OCI-LY3 (cell line): ENCODE data around the gene NAT14.

Source experiments
- H2AFZ ChIP-seq: fragments of 200-600, 300-600 bp; shearing (Covaris generic); 2 replicates; pipeline ENCODE4 v1.6.0; 2014; ENCODE audit warnings: antibody characterized with exemption, low read depth, low read length
- H3K27ac ChIP-seq: fragments of 200-600, 300-600 bp; sonication (generic); 2 replicates; pipeline ENCODE4 v1.5.1; 2014; ENCODE audit warnings: mild to moderate bottlenecking, low read length, moderate library complexity, mixed read lengths
- H3K27me3 ChIP-seq: fragments of 200-600, 300-600 bp; sonication (generic); 2 replicates; pipeline ENCODE4 v1.6.1; 2014; ENCODE audit warnings: low read depth, low read length, mixed read lengths
- H3K36me3 ChIP-seq: fragments of 200-600, 300-600 bp; sonication (generic); replicated peaks from 2 replicates; pipeline ENCODE3; 2014; ENCODE audit warnings: low read depth, low read length, mixed read lengths
- H3K4me1 ChIP-seq: fragments of 300-600, 200-600 bp; sonication (generic); 2 replicates; pipeline ENCODE4 v1.6.1; 2014; ENCODE audit warnings: low read length, mixed read lengths
- H3K4me2 ChIP-seq: fragments of 200-600, 300-600 bp; sonication (generic); 2 replicates; pipeline ENCODE4 v1.6.1; 2014; ENCODE audit warnings: low read length, mixed read lengths
- H3K4me3 ChIP-seq: fragments of 300-600, 200-600 bp; sonication (generic); 2 replicates; pipeline ENCODE4 v1.5.1; 2014; ENCODE audit warnings: antibody characterized with exemption, mild to moderate bottlenecking, low read length, moderate library complexity
- H3K79me2 ChIP-seq: fragments of 300-600, 200-600 bp; shearing (Covaris generic); 2 replicates; pipeline ENCODE4 v1.6.1; 2014; ENCODE audit warnings: mild to moderate bottlenecking, low read length, mixed read lengths
- H3K9ac ChIP-seq: fragments of 300-600, 200-600 bp; shearing (Covaris generic); 2 replicates; pipeline ENCODE4 v1.6.0; 2014; ENCODE audit warnings: mild to moderate bottlenecking, low read length, moderate library complexity
- H3K9me3 ChIP-seq: fragments of 200-600, 300-600 bp; shearing (Covaris generic); 2 replicates; pipeline ENCODE4 v1.6.1; 2014; ENCODE audit warnings: low read length, mixed read lengths; ENCODE audit not compliant: insufficient read depth
- H4K20me1 ChIP-seq: fragments of 200-600, 300-600 bp; sonication (generic); 2 replicates; pipeline ENCODE4 v1.6.1; 2016; ENCODE audit warnings: low read length, mixed read lengths; ENCODE audit not compliant: insufficient read depth
- CTCF ChIP-seq: fragments of 200-600, 300-600 bp; sonication (generic); IDR thresholded peaks from 2 replicates; pipeline ENCODE4 v1.5.1; 2014; ENCODE audit warnings: antibody characterized with exemption, low read length, low read depth
- EZH2phosphoT487 ChIP-seq: fragments of 200-600 bp; shearing (Covaris generic); IDR thresholded peaks from 2 replicates; pipeline ENCODE4 v1.6.1; 2018; ENCODE audit warnings: antibody characterized with exemption, mixed run types, low read depth

NAT14 gene

GRCh38 chr19:55440411-55441105 is 44.4 kb upstream of the NAT14 start:
- no peaks in the 10 kb centered on the region for H4K20me1 ChIP-seq
- H3K27me3 ChIP-seq = peaks cover 3% of the 10 kb centered on the region; the same call in 1 of the 2 replicates
- H3K27ac ChIP-seq = no peak overlapping the region
- no peak overlapping the region for H3K9ac ChIP-seq
- H3K9me3 ChIP-seq = no peaks in the 10 kb centered on the region
- no peak for TF ChIP-seq EZH2phosphoT487
- TF ChIP-seq CTCF = no peak
- H2AFZ ChIP-seq = no peak overlapping the region
- H3K4me2 ChIP-seq = no peak overlapping the region
- H3K4me3 ChIP-seq = no peak overlapping the region
- no peaks in the 10 kb centered on the region for H3K79me2 ChIP-seq
- H3K36me3 ChIP-seq = no peaks in the 10 kb centered on the region
- H3K4me1 ChIP-seq = no peaks in the 10 kb centered on the region

DNA sequence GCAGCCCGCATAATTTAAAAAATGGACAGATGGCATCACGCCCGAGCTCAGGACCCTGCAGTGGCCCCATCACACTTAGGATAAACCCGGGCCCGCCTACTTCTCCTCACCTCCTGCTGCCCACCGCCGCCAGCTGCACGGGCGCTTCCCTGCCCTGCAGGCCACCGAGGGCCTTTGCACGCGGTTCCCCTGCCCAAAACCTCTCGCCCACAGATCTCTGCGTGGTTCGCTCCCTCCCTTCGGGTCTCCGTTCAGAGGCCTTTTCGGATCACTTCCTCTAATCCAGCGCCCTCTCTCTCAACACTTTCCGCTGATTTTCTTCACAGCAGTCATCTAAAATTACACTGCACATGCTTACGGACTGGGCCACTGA is 43.7 kb upstream of the NAT14 start:
- Histone ChIP-seq H3K4me3 (no peak overlapping the region), H3K9me3 (no peaks in the 10 kb centered on the region), H3K27ac (no peak overlapping the region), H4K20me1 (no peaks in the 10 kb centered on the region), H3K9ac (no peak overlapping the region), H3K36me3 (no peaks in the 10 kb centered on the region), H3K4me2 (no peak overlapping the region), H3K27me3 (peaks cover 3% of the 10 kb centered on the region; the same call in 1 of the 2 replicates), H2AFZ (no peak overlapping the region), H3K4me1 (no peaks in the 10 kb centered on the region), H3K79me2 (no peaks in the 10 kb centered on the region)
- TF ChIP-seq CTCF (no peak), EZH2phosphoT487 (no peak)

DNA sequence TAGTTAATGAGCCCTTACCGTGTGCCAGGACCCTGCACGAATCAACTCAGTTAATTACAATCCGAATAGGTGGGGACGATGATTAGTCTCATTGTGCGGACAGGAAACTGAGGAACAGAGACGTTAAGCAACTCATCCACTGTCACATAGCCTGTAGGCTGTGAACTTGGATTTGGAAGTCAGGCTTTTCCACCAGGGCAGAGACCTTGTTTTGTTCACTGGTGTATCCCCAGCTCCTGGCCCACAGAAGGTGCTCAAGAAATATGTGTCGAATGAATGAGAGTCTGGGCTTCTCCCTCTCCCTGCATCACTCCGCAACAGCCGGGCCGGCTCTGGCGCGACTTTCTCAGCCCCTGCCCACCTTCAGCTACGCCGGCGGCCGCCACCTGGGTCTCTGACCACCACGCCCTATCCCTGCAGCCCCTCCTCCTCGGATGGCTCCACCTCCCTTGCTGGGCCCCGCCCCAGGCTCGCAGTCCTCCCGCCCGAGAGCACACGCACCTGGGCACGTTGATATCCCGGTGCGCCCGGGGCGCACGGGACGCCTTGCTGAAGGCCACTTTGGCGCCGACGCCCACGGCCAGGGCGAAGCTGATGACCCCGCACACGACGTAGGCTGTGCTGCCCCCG is 43.2 kb upstream of the NAT14 start:
- H3K4me3 ChIP-seq = no peak overlapping the region
- no peak overlapping the region for H3K9ac ChIP-seq
- H3K4me2 ChIP-seq = no peak overlapping the region
- no peaks in the 10 kb centered on the region for H3K79me2 ChIP-seq
- H3K27ac ChIP-seq = no peak overlapping the region
- peaks cover 2% of the 10 kb centered on the region; the same call in 1 of the 2 replicates for H3K27me3 ChIP-seq
- no peaks in the 10 kb centered on the region for H3K9me3 ChIP-seq
- TF ChIP-seq EZH2phosphoT487 (no peak), CTCF (no peak)
- H4K20me1 ChIP-seq = no peaks in the 10 kb centered on the region
- H3K36me3 ChIP-seq = no peaks in the 10 kb centered on the region
- H2AFZ ChIP-seq = no peak overlapping the region
- H3K4me1 ChIP-seq = no peaks in the 10 kb centered on the region

DNA sequence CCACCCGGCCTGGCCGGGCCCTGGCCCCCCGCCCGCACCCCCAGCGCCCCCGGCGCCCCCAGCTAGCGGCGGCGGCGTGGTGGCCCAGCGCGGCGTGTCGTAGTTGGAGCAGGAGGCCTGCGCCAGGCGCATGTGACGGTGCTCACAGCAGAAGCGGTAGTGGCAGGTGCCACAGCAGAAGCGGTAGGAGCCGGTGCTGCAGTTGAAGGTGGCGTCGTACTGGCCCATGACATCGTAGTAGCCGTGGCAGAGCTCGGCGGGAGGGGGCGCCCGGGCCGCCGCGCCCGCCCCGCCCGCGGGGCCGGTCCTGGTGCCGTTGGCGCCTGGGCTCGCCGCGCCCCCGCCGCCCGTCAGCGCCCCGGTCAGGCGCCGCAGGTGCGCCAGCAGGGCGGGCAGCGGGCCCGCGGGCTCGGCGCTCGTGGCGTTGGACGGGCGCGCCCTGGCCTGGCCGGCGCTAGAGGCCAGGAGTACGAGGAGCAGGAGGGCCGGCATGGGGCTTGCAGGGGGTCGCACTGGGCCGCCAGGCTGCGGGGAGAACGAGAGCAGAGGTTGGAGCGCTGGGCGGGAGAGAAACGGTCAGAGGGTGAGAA is 42.5 kb upstream of the NAT14 start:
- H2AFZ ChIP-seq = no peak overlapping the region
- H3K4me3 ChIP-seq = no peak overlapping the region
- no peaks in the 10 kb centered on the region for H3K79me2 ChIP-seq
- no peak overlapping the region for H3K9ac ChIP-seq
- no peak overlapping the region for H3K4me2 ChIP-seq
- H3K4me1 ChIP-seq = no peaks in the 10 kb centered on the region
- no peaks in the 10 kb centered on the region for H3K9me3 ChIP-seq
- no peaks in the 10 kb centered on the region for H3K36me3 ChIP-seq
- no peaks in the 10 kb centered on the region for H3K27me3 ChIP-seq
- H3K27ac ChIP-seq = no peak overlapping the region
- no peaks in the 10 kb centered on the region for H4K20me1 ChIP-seq
- TF ChIP-seq CTCF (no peak), EZH2phosphoT487 (no peak)
